DMS79 (cell line): ENCODE data around the gene ARF1.

Experiments
- DNase-seq: peaks from one replicate; lab custom pipeline; 2025; lab: John Stamatoyannopoulos, UW

Gene ARF1

GRCh38 chr1:228082214-228082917 is at the start of gene ARF1:
Gene ARF1 (plus strand): TSS chr1:228082708. CDS start chr1:228097115, 14,407 bp downstream.
- peak; percentile 66 for DNase-seq

- DNase-seq, result no peak
Measured at GRCh38 chr1:228033376-228033775, 49.1 kb upstream of the ARF1 start.

- no peak for DNase-seq
Measured at GRCh38 chr1:228034954-228035837, 47.3 kb upstream of the ARF1 start.

GRCh38 chr1:228035844-228036243 is 46.7 kb upstream of the ARF1 start:
- no peak for DNase-seq

GRCh38 chr1:228036701-228037231 is 45.7 kb upstream of the ARF1 start:
- DNase-seq, result no peak

GRCh38 chr1:228037401-228038386 is 44.8 kb upstream of the ARF1 start:
- DNase-seq, result no peak

GRCh38 chr1:228038387-228039005 is 44.0 kb upstream of the ARF1 start:
- DNase-seq, result no peak

- no peak for DNase-seq
Measured at GRCh38 chr1:228039006-228039903, 43.3 kb upstream of the ARF1 start.

GRCh38 chr1:228039986-228040385 is 42.5 kb upstream of the ARF1 start:
- no peak for DNase-seq

- no peak for DNase-seq
Measured at GRCh38 chr1:228041316-228041715, 41.2 kb upstream of the ARF1 start.

- DNase-seq, result no peak
Measured at GRCh38 chr1:228042508-228042907, 40.0 kb upstream of the ARF1 start.

- no peak for DNase-seq
Measured at GRCh38 chr1:228043281-228043848, 39.1 kb upstream of the ARF1 start.

GRCh38 chr1:228044961-228045360 is 37.5 kb upstream of the ARF1 start:
- DNase-seq, result no peak

GRCh38 chr1:228045405-228045804 is 37.1 kb upstream of the ARF1 start:
- no peak for DNase-seq

GRCh38 chr1:228045871-228046270 is 36.6 kb upstream of the ARF1 start:
- DNase-seq, result no peak

- DNase-seq, result no peak
Measured at GRCh38 chr1:228046421-228047182, 35.9 kb upstream of the ARF1 start.

GRCh38 chr1:228047183-228047466 is 35.4 kb upstream of the ARF1 start:
- no peak for DNase-seq

- DNase-seq, result no peak
Measured at GRCh38 chr1:228048120-228048519, 34.4 kb upstream of the ARF1 start.

- DNase-seq, result no peak
Measured at GRCh38 chr1:228048659-228049298, 33.7 kb upstream of the ARF1 start.
